Measurements from ENCODE around the gene PPP1R18. TPM values are rescaled to one million over a fixed set of nuclear protein-coding genes. Genes with fewer than 3 reads are reported as not detected.
A peak's percentile ranks its signal among the peaks of the same experiment; 100 is the strongest.
"Not testable (repeated sequence)": the region's sequence is repeated elsewhere in the genome, so short reads cannot be mapped to it uniquely, and the experiment has no call there.

The PPP1R18 gene
- total RNA-seq, 1 experiment from 2014 or later: 37.7 TPM

GRCh38 chr6:30721198-30722024 lies 35.0 kb upstream of the PPP1R18 start:
- in situ Hi-C loops (cut with HindIII; ENCODE audit: low pct_unique_long_range_greater_than_20kb, low sequenced_read_pairs): no loop called here
- peak; percentile 87 for DNase-seq (ENCODE audit: low read depth)

DNA sequence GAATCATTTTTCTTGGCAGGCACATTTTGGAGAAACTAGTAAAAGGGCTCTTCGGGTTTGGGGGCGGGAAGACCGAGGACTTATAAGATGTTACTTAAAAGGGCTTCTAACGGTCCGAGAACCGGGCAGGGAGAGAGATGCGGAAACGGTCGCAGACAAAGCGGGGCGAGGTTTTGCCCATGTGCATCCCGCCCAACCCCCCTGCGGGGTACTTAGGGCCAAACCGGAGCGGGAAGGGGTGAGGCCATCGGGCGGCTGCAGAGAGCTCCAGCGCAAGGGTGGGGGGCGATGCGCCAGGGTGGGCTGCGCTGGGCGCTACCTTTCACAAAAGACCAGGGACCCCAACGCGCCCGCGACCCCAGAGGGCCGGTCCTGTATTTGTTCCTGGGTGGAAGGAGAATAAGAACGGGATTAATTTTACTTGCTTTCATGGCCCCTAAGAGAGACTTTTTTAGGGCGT lies 34.3 kb upstream of the PPP1R18 start:
- in situ Hi-C loops (cut with HindIII; ENCODE audit: low pct_unique_long_range_greater_than_20kb, low sequenced_read_pairs): no loop called here
- DNase-seq (ENCODE audit: low read depth): no peak

DNA sequence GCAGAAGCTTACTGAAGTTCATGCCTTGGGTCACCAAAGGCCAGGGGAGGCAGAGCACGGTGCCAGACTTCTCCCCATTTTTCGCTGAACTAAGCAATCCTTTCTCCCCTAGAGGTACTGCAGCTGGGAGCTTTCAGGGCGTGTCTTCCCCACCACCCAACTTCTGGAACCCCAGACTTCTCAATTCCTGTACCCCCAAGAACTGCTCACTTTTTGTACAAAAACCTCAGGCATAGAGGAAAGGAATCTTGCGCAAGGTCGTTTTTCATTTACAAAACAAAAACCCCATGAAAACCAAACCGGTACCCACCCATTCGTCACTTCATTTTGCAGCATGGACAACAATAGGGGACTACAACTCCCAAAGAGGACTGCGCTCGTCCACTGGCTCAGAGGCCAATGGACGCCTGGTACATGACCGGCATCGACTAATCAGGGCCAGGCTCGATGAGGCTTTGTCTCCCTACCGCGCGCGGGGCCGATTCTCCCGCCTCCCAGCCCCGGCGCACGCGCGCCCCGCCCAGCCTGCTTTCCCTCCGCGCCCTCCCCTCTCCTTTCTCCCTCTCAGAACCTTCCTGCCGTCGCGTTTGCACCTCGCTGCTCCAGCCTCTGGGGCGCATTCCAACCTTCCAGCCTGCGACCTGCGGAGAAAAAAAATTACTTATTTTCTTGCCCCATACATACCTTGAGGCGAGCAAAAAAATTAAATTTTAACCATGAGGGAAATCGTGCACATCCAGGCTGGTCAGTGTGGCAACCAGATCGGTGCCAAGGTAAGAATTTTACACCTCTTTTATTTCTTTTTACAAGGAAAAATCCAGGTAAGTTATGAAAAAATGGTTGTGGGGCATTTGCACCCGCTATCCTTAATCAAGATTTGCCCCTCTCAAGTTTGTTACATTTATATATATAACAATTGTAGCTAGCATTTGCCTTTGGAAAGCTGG lies 33.6 kb upstream of the PPP1R18 start, which contains the start of gene TUBB:
TUBB (plus strand) TSS at position 562 of the 947 bp plus-strand sequence; CDS start at position 717, 155 bp downstream.
- in situ Hi-C loops (cut with HindIII; ENCODE audit: low pct_unique_long_range_greater_than_20kb, low sequenced_read_pairs): no loop called here
- DNase-seq (ENCODE audit: low read depth): peak; percentile 96

- in situ Hi-C loops (cut with HindIII; ENCODE audit: low pct_unique_long_range_greater_than_20kb, low sequenced_read_pairs): no loop called here
- DNase-seq (ENCODE audit: low read depth): no peak
These were observed 32.9 kb upstream of the PPP1R18 start for GRCh38 chr6:30719356-30719755.

DNA sequence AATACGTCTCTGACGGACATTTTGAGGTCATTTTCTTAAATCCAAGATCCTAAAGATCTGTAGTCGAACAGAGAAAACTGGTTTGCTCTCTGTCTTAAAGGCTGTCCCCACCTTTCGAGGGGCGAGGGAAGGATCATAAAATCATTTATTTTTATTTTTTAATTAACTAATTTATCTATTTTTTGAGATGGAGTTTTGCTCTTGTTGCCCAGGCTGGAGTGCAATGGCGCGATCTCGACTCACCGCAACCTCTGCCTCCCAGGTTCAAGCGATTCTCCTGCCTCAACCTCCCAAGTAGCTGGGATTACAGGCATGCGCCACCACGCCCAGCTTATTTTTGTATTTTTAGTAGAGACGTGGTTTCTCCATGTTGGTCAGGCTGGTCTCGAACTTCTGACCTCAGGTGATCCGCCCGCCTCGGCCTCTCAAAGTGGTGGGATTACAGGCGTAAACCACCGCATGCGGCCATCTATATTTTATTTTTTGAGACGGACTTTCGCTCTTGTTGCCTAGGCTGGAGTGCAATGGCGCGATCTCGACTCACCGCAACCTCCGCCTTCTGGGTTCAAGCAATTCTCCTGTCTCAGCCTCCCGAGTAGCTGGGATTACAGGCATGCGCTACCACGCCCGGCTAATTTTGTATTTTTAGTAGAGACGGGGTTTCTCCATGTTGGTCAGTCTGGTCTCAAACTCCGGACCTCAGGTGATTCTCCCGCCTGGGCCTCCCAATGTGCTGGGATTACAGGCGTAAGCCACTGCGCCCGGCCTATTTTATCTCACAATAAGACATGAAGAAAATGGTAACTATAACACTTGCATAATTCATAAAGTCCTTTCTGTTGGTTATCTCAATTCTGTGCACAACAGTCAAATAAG lies 31.6 kb upstream of the PPP1R18 start:
- DNase-seq (ENCODE audit: low read depth); in situ Hi-C loops (cut with HindIII; ENCODE audit: low pct_unique_long_range_greater_than_20kb, low sequenced_read_pairs): not testable (repeated sequence)

DNA sequence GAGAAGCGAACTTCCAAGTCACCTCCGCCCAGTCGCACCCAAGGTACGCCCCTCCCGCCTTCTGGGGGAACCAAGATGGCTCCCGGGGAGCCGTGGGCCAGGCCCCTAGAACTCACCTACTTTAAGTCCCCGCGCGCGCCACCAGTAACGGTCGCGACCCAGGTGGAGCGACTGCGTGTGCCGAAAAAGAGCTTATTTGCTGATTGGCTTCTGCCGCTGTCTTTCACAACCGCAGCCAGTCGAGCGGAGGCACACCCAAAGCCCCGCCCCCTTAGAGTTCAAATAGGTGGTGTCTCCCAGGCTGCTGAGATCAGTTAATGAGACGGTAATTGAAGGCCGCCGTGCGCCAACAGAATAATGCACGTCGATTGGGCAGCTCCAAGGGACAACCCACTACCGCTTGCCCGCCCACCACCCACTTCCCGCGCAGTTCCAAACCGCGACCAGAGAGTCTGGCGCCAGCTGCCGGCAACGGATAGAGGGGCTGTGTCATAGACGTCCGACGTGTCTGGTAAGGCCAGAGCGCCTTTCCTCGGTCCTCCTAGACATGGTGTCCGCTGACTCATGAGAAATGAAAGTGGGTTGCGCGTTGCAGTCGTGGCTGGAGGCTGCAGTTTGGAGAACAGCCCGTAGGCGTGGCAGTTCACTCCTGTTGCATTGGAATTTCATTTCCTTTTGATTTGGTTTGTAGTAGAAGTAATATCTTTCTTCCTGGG lies 30.8 kb upstream of the PPP1R18 start, which contains the start of gene MDC1:
MDC1 (minus strand) TSS at position 153 of the 716 bp plus-strand sequence. CDS start 2,106 bp downstream, outside the sequence.
- peak; percentile 100 for DNase-seq (ENCODE audit: low read depth)
- in situ Hi-C loops (cut with HindIII; ENCODE audit: low pct_unique_long_range_greater_than_20kb, low sequenced_read_pairs): no loop called here

GRCh38 chr6:30716879-30717128 lies 30.4 kb upstream of the PPP1R18 start:
- no peak for DNase-seq (ENCODE audit: low read depth)
- in situ Hi-C loops (cut with HindIII; ENCODE audit: low pct_unique_long_range_greater_than_20kb, low sequenced_read_pairs): no loop called here

GRCh38 chr6:30714263-30714662 lies 27.8 kb upstream of the PPP1R18 start:
- DNase-seq (ENCODE audit: low read depth): no peak
- in situ Hi-C loops (cut with HindIII; ENCODE audit: low pct_unique_long_range_greater_than_20kb, low sequenced_read_pairs): no loop called here

DNA sequence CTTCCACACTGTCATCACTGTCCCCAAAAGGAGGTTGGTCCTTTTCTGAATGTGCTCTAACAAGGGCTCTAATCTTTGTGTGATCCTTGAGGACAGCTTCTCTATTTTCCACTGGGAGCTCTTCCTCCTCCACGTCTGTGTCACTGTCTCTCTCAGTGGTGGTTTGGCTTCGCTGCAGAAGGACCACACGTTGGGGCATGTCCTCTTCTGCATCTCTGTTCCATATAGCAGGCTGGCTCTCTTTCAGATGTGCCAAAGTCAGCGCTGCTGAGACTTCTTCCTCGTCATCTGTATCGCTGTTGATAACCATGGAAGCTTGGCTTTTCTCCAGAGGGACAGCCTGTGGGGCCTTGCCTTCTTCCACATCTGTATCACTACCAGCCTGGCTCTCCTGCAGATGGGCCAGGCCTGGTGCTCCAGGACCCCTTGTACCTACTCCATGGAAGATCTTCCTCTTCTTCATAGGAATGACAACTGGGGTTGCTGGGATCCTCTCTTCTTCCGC lies 26.0 kb upstream of the PPP1R18 start:
- DNase-seq (ENCODE audit: low read depth): no peak
- in situ Hi-C loops (cut with HindIII; ENCODE audit: low pct_unique_long_range_greater_than_20kb, low sequenced_read_pairs): no loop called here

GRCh38 chr6:30711758-30712380 lies 25.4 kb upstream of the PPP1R18 start:
- DNase-seq (ENCODE audit: low read depth): no peak
- in situ Hi-C loops (cut with HindIII; ENCODE audit: low pct_unique_long_range_greater_than_20kb, low sequenced_read_pairs): no loop called here

- in situ Hi-C loops (cut with HindIII; ENCODE audit: low pct_unique_long_range_greater_than_20kb, low sequenced_read_pairs): no loop called here
- DNase-seq (ENCODE audit: low read depth): peak; percentile 77
These were observed 22.8 kb upstream of the PPP1R18 start for GRCh38 chr6:30709101-30709868.

DNA sequence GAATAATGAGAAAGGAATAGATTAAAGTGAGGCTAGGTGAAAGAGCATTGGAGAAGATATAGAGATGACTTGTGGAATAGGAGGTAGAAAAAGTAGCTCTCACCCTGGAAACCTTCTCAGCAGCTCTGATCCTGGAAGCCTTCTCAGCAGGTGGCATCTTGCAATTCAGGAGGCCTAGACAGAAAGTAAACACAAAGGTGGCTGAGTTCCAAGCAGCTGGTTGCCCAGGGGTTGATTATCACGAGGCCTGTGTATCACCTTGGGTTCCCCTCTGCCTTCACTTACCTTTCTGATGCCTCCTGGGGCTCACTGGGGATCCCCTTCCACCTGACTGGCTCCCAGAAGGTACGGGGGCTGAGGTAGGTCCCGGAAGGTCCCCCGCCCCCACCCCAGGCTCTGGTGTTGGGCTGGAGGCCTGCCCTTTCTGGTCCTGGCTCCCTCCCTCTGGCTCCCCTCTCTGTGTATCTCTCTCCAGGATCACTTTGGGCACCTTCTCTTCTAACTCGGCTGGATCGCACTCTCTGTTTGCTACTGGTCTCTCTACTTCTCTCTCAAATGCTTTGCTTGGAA lies 20.9 kb upstream of the PPP1R18 start:
- no peak for DNase-seq (ENCODE audit: low read depth)
- in situ Hi-C loops (cut with HindIII; ENCODE audit: low pct_unique_long_range_greater_than_20kb, low sequenced_read_pairs): no loop called here

GRCh38 chr6:30705620-30706019 lies 19.2 kb upstream of the PPP1R18 start:
- in situ Hi-C loops (cut with HindIII; ENCODE audit: low pct_unique_long_range_greater_than_20kb, low sequenced_read_pairs): no loop called here
- no peak for DNase-seq (ENCODE audit: low read depth)

DNA sequence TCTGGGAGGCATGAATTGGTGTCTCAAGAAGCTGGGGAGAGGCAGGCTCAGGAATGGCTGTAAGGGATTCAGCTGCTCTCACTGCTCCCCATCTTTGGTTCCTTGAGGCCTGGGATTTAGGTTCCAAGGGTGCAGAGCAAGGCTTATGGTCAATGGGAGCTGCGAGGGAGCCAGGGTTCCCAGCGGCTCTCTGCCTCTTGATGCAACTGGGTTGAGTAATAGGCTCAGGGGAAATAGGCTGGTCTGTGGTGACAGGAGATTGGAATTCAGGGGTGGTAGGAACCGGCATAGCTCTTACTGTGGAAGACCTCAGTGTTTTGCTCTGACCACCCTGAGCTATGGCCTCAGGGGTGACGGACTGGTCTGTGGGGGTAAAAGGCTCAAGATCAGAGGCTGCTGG lies 17.4 kb upstream of the PPP1R18 start:
- in situ Hi-C loops (cut with HindIII; ENCODE audit: low pct_unique_long_range_greater_than_20kb, low sequenced_read_pairs): no loop called here
- DNase-seq (ENCODE audit: low read depth): no peak

GRCh38 chr6:30703011-30703410 lies 16.6 kb upstream of the PPP1R18 start:
- DNase-seq (ENCODE audit: low read depth): no peak
- in situ Hi-C loops (cut with HindIII; ENCODE audit: low pct_unique_long_range_greater_than_20kb, low sequenced_read_pairs): no loop called here

GRCh38 chr6:30700340-30700739 lies 13.9 kb upstream of the PPP1R18 start:
- DNase-seq (ENCODE audit: low read depth): peak; percentile 38
- in situ Hi-C loops (cut with HindIII; ENCODE audit: low pct_unique_long_range_greater_than_20kb, low sequenced_read_pairs): no loop called here

Measured in Caki2 (cell line).